ENCODE results near the gene DNAH6.
"Not testable (repeated sequence)": the region's sequence is repeated elsewhere in the genome, so short reads cannot be mapped to it uniquely, and the experiment has no call there.

DNAH6 gene

DNA sequence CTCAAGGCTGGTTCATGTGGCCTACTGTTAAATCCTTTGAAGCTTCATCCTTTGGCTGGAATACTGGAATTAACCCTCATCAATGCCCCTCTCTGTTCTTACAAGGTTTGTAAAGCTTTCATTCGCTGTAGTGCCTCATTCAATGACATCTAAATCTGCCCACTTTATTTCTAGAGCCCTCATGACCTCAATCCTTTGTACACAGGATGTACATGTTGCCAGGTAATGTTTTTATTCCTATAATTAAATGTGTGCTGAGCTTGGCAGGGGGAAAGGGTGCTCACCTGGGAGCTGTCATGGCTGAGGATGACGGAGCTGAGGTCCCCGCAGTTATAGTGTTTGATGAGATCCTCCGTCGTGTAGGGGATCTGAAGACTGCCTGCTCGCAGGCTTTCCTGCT lies 325.3 kb downstream of the DNAH6 start:
- DNase-seq (ENCODE audit: low read depth), result no peak

DNA sequence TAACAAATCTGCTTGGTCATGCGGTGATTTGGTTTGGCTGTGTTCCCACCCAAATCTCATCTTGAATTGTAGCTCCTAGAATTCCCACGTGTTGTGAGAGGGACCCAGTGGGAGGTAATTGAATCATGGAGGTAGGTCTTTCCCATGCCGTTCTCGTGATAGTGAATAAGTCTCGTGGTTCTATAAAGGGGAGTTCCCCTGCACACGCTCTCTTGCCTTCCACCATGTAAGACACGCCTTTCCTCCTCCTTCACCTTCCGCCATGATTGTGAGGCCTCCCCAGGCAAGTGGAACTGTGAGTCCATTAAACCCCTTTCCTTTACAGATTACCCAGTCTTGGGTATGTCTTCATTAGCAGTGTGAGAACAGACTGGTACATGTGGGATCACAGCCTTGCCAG lies 327.8 kb downstream of the DNAH6 start:
- no peak for DNase-seq (ENCODE audit: low read depth)

DNA sequence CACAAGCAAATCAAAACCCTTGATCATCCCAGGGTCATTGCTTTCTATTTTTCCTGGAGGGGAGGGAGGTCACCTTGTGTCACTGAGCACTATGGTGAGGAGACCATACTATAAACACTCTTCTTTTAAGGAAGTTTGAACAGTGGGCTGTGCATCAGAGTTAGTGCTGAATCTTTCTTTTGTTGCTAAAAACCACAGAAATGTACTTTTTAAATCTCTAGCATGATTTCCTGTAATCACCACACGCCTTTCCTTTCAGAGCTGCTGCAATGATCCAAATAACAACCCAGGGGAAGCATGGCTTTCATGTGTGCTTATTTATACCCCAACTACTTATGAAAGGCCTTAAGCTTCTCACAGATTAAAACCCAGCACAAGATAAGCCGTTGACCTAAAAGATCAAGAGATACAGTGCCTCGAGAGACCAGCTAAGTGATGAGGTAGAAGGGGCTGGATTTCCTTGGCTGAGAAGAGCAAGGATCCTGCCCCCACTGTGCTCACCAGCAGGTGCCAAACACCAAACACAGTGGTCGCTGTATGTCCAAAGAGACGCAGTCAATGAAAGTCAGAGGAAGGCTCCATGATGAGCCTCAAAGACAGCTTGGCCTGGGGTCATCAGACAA lies 329.9 kb downstream of the DNAH6 start:
- no peak for DNase-seq (ENCODE audit: low read depth)

DNA sequence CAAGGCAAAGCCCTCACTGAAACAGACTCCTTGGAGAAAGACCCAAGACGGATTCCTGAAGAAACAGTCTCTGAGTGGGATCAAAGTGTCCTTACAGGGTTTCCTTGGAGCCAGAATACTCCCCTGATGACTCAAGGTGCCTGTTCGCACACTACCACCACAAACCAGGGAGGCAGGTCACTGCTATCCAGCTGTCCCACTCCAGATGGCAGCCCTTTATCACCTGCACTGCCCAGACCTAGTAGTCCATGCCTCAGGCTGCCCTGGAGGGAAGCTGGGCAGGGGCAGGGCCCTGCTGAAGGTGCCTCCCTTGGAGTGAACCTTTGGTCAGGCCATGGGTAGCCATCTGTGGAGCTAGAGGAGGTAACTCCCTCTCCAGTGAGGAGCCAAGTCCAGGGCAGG lies 330.4 kb downstream of the DNAH6 start:
- DNase-seq (ENCODE audit: low read depth), result no peak

DNA sequence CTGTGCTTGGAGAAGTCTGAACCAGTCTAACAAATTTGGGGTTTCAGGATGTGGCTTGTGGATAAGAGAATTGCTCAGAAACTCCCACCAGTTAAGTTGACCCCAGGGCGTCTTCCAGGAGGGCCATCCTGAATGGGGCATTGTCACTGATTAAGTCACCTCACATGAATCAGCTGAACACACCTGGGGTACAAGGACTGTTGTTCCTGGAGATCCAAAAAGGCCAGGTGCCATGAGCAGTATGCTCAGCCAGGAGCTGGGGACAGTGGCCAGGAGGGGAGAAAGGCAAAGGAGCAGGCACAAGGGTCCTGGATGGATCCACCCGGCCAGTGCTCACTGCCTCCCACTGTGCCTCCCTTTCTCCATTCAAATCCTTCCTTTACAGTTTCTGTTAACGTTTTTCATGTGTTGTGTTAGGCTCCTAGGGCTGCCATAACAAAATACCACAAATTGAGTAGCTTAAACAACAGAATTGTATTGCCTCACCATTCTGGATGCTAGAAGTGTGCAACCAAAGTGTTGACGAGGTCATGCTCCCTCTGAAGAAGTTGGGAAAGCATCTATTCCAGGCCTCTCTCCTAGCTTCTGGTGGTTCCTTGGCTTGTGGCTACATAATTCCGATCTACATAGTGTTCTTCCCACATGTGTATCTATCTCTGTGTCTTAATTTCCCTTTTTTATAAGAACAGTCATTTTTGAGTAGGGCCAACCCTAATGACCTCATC lies 331.2 kb downstream of the DNAH6 start:
- no peak for DNase-seq (ENCODE audit: low read depth)

DNA sequence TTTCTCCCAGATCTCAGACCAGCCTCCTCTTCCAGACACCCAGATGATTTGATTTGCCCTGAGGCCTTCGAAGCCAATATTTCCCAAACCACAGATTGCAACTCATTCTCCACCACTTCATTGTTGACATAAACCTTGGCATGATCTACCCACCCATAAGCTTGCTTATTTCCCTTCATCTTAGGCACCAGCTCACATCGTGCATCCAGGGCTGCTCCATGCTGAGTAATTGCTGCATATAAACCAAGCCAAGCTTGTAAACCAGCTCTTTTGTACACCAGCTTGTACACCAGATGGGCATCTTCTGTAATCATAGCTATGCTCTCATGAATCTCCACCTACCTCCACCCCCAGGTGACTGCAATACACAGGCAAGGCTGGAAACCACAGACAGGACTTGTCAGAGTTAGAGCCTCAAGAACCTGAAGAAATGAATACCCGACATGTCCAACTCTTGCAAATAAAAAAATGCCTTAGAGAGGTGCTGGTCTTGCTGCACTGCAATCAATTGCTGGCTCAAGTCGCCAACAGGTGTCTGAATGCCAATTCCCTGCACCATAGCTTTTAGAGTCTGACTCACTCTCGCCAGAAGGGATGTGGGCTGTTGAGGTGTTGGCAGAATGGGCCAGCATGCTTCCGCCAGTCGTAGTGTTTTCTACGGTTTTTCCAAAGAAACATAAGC lies 333.1 kb downstream of the DNAH6 start:
- no peak for DNase-seq (ENCODE audit: low read depth)

DNA sequence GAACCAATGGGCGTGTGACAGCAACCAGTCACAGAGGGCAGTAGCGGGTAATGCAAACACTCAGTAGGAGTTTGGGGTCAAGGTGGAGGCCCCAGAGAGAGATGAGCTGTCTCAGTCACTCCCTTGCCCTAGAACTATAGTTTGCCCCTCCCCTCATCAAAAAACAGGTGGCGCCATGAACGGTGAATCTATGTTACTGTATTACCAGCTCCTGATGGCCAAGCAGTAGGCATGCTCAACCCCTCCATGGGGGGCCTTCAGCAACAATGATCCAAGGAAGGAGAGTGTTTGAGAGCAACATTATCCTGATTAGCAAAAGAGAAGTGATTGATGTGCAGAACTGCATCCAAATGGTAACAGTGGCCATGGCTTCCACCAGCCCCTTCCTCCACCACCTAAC lies 334.2 kb downstream of the DNAH6 start:
- no peak for DNase-seq (ENCODE audit: low read depth)

DNA sequence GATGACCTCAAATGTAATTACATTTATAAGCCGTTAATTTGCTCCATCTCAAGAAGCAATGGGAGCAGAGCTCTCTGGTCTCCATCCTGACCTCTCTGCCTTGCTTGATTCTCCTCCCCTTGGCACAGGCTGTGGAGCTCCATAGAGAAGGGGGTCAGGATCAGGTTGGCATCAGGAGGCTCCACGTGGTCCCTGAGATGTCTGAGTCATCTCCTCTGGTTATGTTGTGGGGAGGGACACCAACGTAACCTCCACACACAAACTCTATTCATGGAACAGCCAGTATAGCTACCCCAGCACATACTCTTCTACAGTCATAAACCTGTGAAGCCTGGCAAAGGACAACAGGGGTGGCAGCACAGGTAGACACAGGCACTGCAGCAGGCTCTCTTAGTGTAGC lies 335.6 kb downstream of the DNAH6 start:
- no peak for DNase-seq (ENCODE audit: low read depth)

DNA sequence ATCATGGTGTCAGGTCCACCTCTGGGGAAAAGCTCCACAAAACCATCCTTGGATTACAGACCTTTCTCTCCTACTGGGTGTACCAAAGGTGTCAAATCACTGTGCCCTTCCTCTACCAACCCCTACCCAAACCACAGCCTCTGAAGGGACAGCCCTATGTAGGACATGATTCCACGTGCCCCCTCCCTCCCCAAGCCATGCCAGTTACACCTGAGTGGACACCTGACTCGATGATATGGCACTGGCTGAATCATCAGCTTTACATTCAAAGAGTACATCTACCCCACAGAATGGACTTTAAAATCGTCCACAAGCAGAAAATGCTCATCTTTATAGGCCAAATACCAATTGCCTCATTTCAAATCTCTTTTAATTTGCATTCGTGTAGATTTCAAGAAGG lies 338.6 kb downstream of the DNAH6 start:
- DNase-seq (ENCODE audit: low read depth), result no peak

DNA sequence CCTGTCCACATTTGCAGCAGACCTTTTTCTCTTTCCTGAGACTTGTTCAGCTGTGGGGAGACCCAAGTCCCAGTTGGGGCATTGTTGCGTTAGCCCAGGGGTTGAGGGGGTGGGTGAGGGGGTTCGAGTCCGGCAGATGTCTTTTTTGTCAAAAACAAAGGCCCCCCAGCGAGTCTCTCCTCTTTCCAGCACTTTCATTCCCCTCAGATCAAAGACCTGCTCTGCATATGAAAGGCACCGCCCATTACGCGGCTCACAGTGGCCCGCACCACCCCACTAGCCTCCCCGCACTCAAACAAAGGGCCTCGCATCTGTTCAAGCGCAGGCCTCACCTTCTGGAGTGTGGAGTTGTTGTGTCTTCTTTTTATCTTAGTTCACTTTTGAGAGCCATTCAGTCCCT lies 339.4 kb downstream of the DNAH6 start:
- DNase-seq (ENCODE audit: low read depth), result no peak

DNA sequence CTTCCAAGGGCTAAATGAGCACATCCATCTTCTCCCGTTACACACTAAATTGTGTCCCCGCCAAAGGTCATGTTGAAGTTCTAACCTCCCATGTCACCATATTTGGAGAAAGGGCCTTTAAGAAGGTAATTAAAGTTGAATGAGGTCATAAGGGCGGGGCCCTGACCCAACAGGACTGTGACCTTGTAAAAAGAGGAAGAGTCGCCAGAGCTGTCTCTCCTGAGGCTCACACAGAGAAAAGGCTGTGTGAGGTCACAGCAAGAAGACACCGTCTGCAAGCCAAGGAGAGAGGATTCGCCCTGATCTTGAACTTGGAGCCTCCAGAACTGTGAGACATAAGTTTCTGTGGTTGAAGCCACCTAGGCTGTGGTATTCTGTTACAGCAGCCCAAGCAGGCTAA lies 340.5 kb downstream of the DNAH6 start:
- DNase-seq (ENCODE audit: low read depth), result no peak

DNA sequence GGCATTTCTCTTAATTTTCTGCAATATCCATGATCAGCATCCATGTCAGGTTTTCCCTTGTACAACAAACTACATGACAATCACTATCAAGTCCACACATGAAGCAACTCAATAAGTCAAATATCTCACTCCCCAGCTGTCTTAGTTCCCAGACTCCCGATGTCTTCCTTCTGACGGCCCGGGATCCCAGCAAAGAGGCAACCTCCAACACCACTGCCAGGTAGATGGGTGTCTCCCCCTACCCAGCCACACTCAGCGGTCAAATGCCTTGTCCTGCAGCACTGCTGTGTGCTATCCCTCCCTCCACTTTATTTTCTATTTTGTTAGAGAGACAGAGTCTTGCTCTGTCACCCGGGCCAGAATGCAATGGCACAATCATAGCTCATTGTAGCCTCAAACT lies 341.3 kb downstream of the DNAH6 start:
- no peak for DNase-seq (ENCODE audit: low read depth)

DNA sequence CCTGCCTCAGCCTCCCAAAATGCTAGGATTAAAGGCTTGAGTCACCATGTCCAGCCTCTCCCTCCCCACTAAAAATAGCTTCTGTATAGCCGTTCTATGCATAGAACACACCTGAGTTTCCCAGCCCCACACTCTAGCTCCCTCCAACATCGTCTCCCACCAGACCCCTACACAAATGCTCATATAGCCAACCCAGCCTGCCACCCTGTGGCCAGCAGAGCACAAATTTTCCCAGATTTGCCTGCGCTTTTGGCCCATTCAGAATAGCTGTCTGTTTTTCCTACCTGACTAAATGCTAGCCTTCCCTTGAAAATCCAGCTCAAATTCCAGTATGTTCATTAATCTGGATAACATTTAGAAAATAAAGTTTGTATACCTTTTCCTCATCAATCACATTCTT lies 341.8 kb downstream of the DNAH6 start:
- no peak for DNase-seq (ENCODE audit: low read depth)

DNA sequence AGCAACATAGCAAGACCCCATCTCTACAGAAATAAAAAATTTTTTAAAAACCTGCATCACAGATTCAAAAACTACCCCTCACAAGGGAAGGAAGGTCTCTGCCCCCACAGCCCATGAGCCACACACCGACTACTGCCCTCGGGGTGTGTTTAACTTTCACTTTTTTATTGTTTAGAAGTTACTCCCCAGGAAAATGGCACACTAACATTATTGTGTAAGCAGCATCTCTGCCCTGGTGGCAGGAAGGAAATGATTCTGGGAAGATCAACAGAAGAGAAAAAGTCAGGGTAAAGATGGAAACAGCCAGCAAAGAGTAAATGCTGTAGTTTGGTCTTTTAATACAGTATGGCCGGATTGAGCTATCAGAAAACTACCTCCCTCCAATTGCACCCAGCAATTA lies 342.6 kb downstream of the DNAH6 start:
- DNase-seq (ENCODE audit: low read depth), result no peak

DNA sequence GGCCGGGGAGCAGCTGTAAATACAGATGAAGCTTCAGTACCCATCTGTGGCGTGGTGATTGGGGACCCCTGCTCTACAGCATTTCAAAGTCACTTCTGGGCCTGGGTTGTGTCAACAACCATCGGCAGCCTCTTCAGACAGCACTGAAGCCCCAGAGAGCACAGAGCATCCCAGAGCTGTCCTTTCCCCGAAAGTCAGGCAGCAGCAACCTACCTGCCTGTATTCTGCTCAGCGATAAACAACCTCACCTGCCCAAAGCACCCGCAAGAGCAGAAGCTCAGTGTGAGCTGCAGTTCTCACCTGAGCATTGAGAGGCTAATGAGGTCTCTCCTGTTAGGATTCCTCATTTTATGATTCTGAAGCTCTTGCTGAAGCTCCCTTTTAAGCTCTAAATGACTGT lies 345.2 kb downstream of the DNAH6 start:
- no peak for DNase-seq (ENCODE audit: low read depth)

DNA sequence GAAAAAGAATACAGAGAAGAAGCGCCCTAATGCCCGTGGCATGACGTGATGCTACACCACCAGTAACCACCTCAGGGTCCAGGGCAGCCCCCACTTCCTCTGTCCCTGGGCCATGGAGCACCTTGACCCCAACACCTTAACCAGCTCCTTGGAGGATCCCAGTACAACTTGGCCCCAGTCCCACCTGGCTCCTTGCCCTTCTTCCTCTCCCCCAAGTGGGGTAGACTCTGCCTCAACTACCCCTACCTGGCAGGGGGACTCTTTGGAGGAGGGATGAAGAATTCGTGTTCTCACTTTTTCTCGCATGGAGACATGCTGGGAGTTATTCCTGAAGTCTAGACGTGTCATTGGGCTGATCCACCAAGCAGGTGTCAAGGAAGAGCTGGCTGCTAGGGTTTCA lies 345.7 kb downstream of the DNAH6 start:
- DNase-seq (ENCODE audit: low read depth), result no peak

DNA sequence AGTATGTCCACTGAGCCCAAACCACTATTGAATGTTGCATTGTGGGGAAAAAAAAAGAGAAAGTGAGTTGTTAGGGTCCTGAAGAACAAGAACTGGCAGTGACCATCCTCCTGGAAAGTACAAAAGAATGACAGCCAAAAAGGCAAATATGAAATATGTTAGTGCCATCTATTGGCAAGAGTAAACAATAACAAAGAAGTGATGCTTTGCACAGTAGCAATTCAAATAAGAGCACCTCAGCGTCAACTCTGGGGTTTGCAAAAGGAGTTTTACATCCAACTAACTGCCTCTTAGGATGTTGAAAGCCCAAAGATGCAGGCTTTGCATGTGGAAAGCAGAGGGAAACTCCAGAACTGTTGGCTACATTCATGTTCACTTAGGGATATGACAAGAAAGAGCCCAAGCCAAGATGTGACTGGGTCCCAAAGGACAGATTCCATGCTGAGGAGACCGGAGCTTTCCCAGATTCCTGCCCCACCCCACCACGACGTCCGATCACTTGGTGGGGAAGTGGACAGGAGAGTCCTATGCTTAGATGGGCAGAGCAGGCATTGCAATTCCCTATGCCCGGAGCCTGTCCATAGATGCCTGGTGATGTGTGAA lies 349.0 kb downstream of the DNAH6 start:
- DNase-seq (ENCODE audit: low read depth), result no peak

DNA sequence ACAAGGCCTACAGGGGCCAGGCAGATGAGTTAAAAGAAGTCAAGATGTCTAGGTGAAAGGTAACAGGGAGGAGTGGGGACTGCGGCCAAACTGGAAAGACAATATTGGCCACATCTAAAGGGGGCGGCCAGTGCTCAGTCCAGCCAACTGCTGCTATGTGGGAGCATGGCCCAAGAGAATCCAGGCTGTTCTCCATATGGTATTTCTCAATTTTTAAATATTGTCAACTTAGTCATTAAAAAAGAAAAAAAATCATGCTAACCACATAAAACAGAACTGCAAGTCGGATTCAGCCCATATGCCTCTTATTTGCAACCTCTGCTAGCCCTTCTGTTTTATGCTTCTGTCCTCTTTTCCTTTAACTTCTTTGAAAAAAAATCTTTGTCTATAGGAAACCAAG lies 349.8 kb downstream of the DNAH6 start:
- no peak for DNase-seq (ENCODE audit: low read depth)

DNA sequence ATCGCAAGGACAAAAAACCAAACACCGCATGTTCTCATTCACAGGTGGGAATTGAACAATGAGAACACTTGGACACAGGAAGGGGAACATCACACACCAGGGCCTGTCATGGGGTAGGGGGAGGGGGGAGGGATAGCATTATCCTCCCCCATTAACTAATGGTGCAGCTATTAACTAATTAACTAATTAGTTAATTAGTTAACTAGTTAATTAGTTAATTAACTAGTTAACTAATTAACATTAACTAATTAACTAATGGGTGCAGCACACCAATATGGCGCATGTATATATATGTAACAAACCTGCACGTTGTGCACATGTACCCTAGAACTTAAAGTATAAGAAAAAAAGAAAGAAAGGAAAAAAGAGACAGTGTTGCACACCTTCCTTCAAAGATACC lies 352.0 kb downstream of the DNAH6 start:
- not testable (repeated sequence) for DNase-seq (ENCODE audit: low read depth)
